H1 (cell line): ENCODE data around the gene STIMATE. TPM values are rescaled to one million over a fixed set of nuclear protein-coding genes. Genes with fewer than 3 reads are reported as not detected.

Experiments used
- CTCF ChIA-PET: fragments of 300-600 bp; sonication (Branson Sonifier 250); formaldehyde crosslinking; loops from one replicate; lab custom pipeline; 2021; ENCODE audit not compliant: partially characterized antibody; lab: Charles Lee
- POLR2A ChIA-PET: fragments of 300-600 bp; sonication (Branson Sonifier 250); formaldehyde crosslinking; loops from one replicate; lab custom pipeline; 2021; ENCODE audit warnings: inconsistent platforms; ENCODE audit not compliant: partially characterized antibody; lab: Charles Lee
- DNase-seq, 2 experiments: peaks; one replicate each; pipeline versions ENCODE4 v3.0.0 to v3.0.0-alpha.2; 2010 to 2022; ENCODE audit warnings: low spot score in 2 of 2, low read depth in 1 of 2, mixed read lengths in 1 of 2
- FAIRE-seq: peaks from 2 replicates; lab custom pipeline; 2011; peaks lifted over from hg19 to GRCh38; lab: Jason Lieb, UNC
- H2AFZ ChIP-seq: 2 replicates; pipeline ENCODE4 v1.8.1; 2012; ENCODE audit warnings: low read length, inconsistent platforms
- H2AK5ac ChIP-seq: 2 replicates; pipeline ENCODE4 v1.6.1; 2013; ENCODE audit warnings: low read depth, low read length
- H2BK120ac ChIP-seq: replicated peaks from 2 replicates; pipeline ENCODE3; 2013; ENCODE audit warnings: low read depth, low read length, inconsistent platforms
- H2BK12ac ChIP-seq: 2 replicates; pipeline ENCODE4 v1.6.1; 2013; ENCODE audit warnings: low read depth, low read length
- H2BK15ac ChIP-seq: 2 replicates; pipeline ENCODE4 v1.6.1; 2013; ENCODE audit warnings: low read length
- H2BK20ac ChIP-seq: 2 replicates; pipeline ENCODE4 v1.6.1; 2013; ENCODE audit warnings: low read length
- H2BK5ac ChIP-seq: 2 replicates; pipeline ENCODE4 v1.6.1; 2013; ENCODE audit warnings: low read depth, low read length
- H3K14ac ChIP-seq: 2 replicates; pipeline ENCODE4 v1.6.1; 2013; ENCODE audit warnings: inconsistent platforms; ENCODE audit not compliant: insufficient read length
- H3K18ac ChIP-seq: 2 replicates; pipeline ENCODE4 v1.6.1; 2013; ENCODE audit warnings: low read length; ENCODE audit errors: extremely low read depth
- H3K23ac ChIP-seq: 2 replicates; pipeline ENCODE4 v1.6.1; 2013; ENCODE audit warnings: inconsistent platforms; ENCODE audit not compliant: insufficient read length
- H3K23me2 ChIP-seq: 2 replicates; pipeline ENCODE4 v1.6.1; 2013; ENCODE audit warnings: low read depth, low read length
- H3K27ac ChIP-seq: 2 replicates; pipeline ENCODE4 v1.6.1; 2011; ENCODE audit warnings: low read depth, low read length, inconsistent platforms
- H3K27me3 ChIP-seq, 4 experiments: replicated peaks in 1 of 4; 1 replicate in 1 of 4; 2 replicates in 3 of 4; pipeline versions ENCODE4 v1.6.1 to v1.8.1; 2011 to 2013; ENCODE audit warnings: low read length in 3 of 4, mild to moderate bottlenecking in 3 of 4, inconsistent platforms in 2 of 4, mixed read lengths in 2 of 4, moderate library complexity in 1 of 4; ENCODE audit not compliant: control insufficient read depth in 3 of 4, insufficient read depth in 3 of 4; ENCODE audit errors: extremely low read depth in 1 of 4
- H3K36me3 ChIP-seq, 4 experiments: 2 replicates each; pipeline versions ENCODE4 v1.6.1 to v1.8.1; 2011 to 2013; ENCODE audit warnings: mild to moderate bottlenecking in 4 of 4, low read length in 3 of 4, moderate library complexity in 2 of 4, control low read depth in 1 of 4, inconsistent platforms in 1 of 4; ENCODE audit not compliant: insufficient read depth in 4 of 4, control insufficient read depth in 2 of 4
- H3K4ac ChIP-seq: replicated peaks from 2 replicates; pipeline ENCODE3; 2013; ENCODE audit warnings: low read length, low read depth, mixed read lengths, inconsistent platforms; ENCODE audit not compliant: insufficient read length
- H3K4me1 ChIP-seq, 4 experiments: replicated peaks in 1 of 4; 1 replicate in 1 of 4; 2 replicates in 3 of 4; pipeline versions ENCODE4 v1.6.1 to v1.8.1; 2011 to 2013; ENCODE audit warnings: low read length in 3 of 4, inconsistent platforms in 2 of 4, mixed read lengths in 1 of 4; ENCODE audit not compliant: insufficient read depth in 4 of 4, control insufficient read depth in 3 of 4
- H3K4me2 ChIP-seq, 2 experiments: 2 replicates each; pipeline versions ENCODE4 v1.6.1 to v1.8.1; 2011 to 2013; ENCODE audit warnings: low read depth in 2 of 2, low read length in 2 of 2, control low read depth in 1 of 2, inconsistent platforms in 1 of 2, mild to moderate bottlenecking in 1 of 2; ENCODE audit not compliant: insufficient read depth in 1 of 2
- H3K4me3 ChIP-seq, 4 experiments: fragments of 200-600, 300-600 bp in 1 of 4; sonication (generic), shearing (Covaris generic), sonication (Bioruptor Twin) in 1 of 4; 2 replicates each; pipeline versions ENCODE4 v1.5.1 to v1.8.1; 2011 to 2016; ENCODE audit warnings: low read length in 4 of 4, low read depth in 3 of 4, control low read depth in 2 of 4, inconsistent platforms in 2 of 4, mild to moderate bottlenecking in 2 of 4, mixed read lengths in 1 of 4, moderate library complexity in 1 of 4; ENCODE audit not compliant: insufficient read depth in 2 of 4; ENCODE audit errors: extremely low read depth in 1 of 4
- H3K56ac ChIP-seq: replicated peaks from 2 replicates; pipeline ENCODE3; 2013; ENCODE audit warnings: low read depth, mild to moderate bottlenecking, mixed read lengths, low read length, inconsistent platforms; ENCODE audit not compliant: insufficient read length
- H3K79me1 ChIP-seq: 2 replicates; pipeline ENCODE4 v1.6.1; 2013; ENCODE audit warnings: low read depth, low read length, control low read depth
- H3K79me2 ChIP-seq, 2 experiments: 2 replicates each; pipeline versions ENCODE4 v1.6.1 to v1.8.1; 2012 to 2013; ENCODE audit warnings: low read length in 2 of 2, mild to moderate bottlenecking in 2 of 2, inconsistent platforms in 1 of 2; ENCODE audit not compliant: insufficient read depth in 2 of 2, control insufficient read depth in 1 of 2
- H3K9ac ChIP-seq, 4 experiments: replicated peaks in 1 of 4; 1 replicate in 1 of 4; 2 replicates in 3 of 4; pipeline versions ENCODE4 v1.6.1 to v1.8.1; 2011 to 2013; ENCODE audit warnings: low read depth in 3 of 4, low read length in 3 of 4, control low read depth in 2 of 4, mild to moderate bottlenecking in 2 of 4, moderate library complexity in 2 of 4, inconsistent platforms in 1 of 4; ENCODE audit errors: extremely low read depth in 1 of 4
- H3K9me3 ChIP-seq, 2 experiments: 2 replicates each; pipeline versions ENCODE4 v1.6.1 to v1.8.1; 2012 to 2013; ENCODE audit warnings: mild to moderate bottlenecking in 2 of 2, moderate library complexity in 2 of 2, control low read depth in 1 of 2, inconsistent platforms in 1 of 2, low read depth in 1 of 2, low read length in 1 of 2, mixed read lengths in 1 of 2; ENCODE audit not compliant: insufficient read depth in 2 of 2
- H4K20me1 ChIP-seq, 2 experiments: replicated peaks in 1 of 2; 2 replicates each; pipeline versions ENCODE3 to v1.8.1; 2011 to 2013; ENCODE audit warnings: inconsistent platforms in 2 of 2, low read length in 2 of 2, mild to moderate bottlenecking in 1 of 2; ENCODE audit not compliant: insufficient read depth in 2 of 2, control insufficient read depth in 1 of 2
- H4K5ac ChIP-seq: 2 replicates; pipeline ENCODE4 v1.6.1; 2013; ENCODE audit warnings: low read length, low read depth, mixed read lengths, inconsistent platforms; ENCODE audit not compliant: insufficient read length
- H4K8ac ChIP-seq: 2 replicates; pipeline ENCODE4 v1.8.0; 2013; ENCODE audit warnings: mild to moderate bottlenecking, moderate library complexity, low read length, inconsistent platforms; ENCODE audit not compliant: insufficient read depth; ENCODE audit errors: extremely low read depth
- H4K91ac ChIP-seq: replicated peaks from 2 replicates; pipeline ENCODE3; 2013; ENCODE audit warnings: low read length, mixed read lengths, inconsistent platforms; ENCODE audit not compliant: insufficient read length
- ASH2L ChIP-seq: fragments of 200-600, 300-600 bp; sonication (generic); IDR thresholded peaks from one replicate; pipeline ENCODE4 v1.7.1; 2017; ENCODE audit warnings: low read length
- CHD2 ChIP-seq: IDR thresholded peaks from 2 replicates; pipeline ENCODE4 v1.6.1; 2012; ENCODE audit warnings: low read length, improper control_type of control experiment
- E2F6 ChIP-seq: IDR thresholded peaks from 2 replicates; pipeline ENCODE4 v1.6.1; 2012; ENCODE audit warnings: inconsistent platforms
- EGR1 ChIP-seq: IDR thresholded peaks from 2 replicates; pipeline ENCODE4 v1.6.1; 2011; ENCODE audit warnings: low read depth, low read length, borderline replicate concordance
- EZH2 ChIP-seq: fragments of 200-600 bp; sonication (generic); IDR thresholded peaks from 2 replicates; pipeline ENCODE4 v1.7.1; 2012; ENCODE audit warnings: low read depth, mild to moderate bottlenecking, moderate library complexity, low read length, inconsistent platforms; ENCODE audit not compliant: severe bottlenecking
- GTF2F1 ChIP-seq: IDR thresholded peaks from 2 replicates; pipeline ENCODE4 v1.6.1; 2012; ENCODE audit warnings: low read depth, low read length, improper control_type of control experiment, borderline replicate concordance
- JUN ChIP-seq: IDR thresholded peaks from 2 replicates; pipeline ENCODE4 v1.6.1; 2011; ENCODE audit warnings: low read depth, mild to moderate bottlenecking, improper control_type of control experiment, low read length
- JUND ChIP-seq: IDR thresholded peaks from 2 replicates; pipeline ENCODE4 v1.6.1; 2011; ENCODE audit warnings: mild to moderate bottlenecking, improper control_type of control experiment, low read length
- RFX5 ChIP-seq: IDR thresholded peaks from 2 replicates; pipeline ENCODE4 v1.6.1; 2011; ENCODE audit warnings: low read depth, low read length, improper control_type of control experiment, borderline replicate concordance
- RXRA ChIP-seq: IDR thresholded peaks from 2 replicates; pipeline ENCODE4 v1.6.1; 2011; ENCODE audit warnings: low read depth, mild to moderate bottlenecking, low read length, moderate library complexity; ENCODE audit not compliant: insufficient read depth
- polyA plus RNA-seq, 7 experiments: library from polyadenylated mRNA; depleted of rRNA in 3 of 7; stranded (reverse) in 5 of 7; unstranded in 2 of 7; fragments of >200 nt in 5 of 7; fragments of 200-250 nt in 2 of 7; gene quantifications; 1 replicate in 5 of 7; 2 replicates in 1 of 7; 4 replicates in 1 of 7; pipeline versions ENCODE4 v1.2.1 to v1.2.3, GENCODE V29; 2011 to 2013; ENCODE audit warnings: missing spikeins in 2 of 7, mixed read lengths in 2 of 7
- total RNA-seq: library from RNA; stranded (reverse); fragmentation: NEBNext Ultra II Directional; extraction: Animal tissue kit (Norgen Biotek cat#: 25700); gene quantifications from 2 replicates; pipeline ENCODE4 v1.2.1, GENCODE V29; 2021

The STIMATE gene
- total and polyA plus RNA-seq, 2 of the 8 experiments (the other 6 are each of a cell fraction or from before 2014, with no cell fraction given), result 17.5 to 22.1 TPM

DNA sequence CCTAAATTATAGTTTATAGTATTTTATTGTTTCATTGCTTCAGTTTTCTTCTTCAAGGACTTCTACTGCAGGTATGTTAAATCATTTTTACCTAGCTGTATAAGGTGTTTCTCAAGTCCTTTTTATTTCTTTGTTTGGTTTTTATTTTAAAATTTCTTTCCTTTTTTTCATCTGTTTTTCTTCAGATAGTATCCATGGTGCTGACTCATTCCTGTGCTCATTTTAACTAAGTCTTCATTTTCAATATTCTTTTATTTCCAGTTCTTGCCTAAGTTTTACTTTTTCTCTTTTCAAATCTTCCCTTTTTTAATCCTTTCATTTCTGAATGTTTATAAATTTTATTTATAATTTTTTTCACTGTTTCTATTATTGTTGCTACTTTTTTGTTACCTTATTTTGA lies 42.3 kb upstream of the STIMATE start:
- H3K4me2 ChIP-seq, result no peak overlapping the region
- H2BK20ac ChIP-seq, result no peak overlapping the region
- TF ChIP-seq GTF2F1, result no peak
- no peak for TF ChIP-seq JUND
- TF ChIP-seq CHD2, result no peak
- TF ChIP-seq RXRA, result no peak
- no peak for TF ChIP-seq ASH2L
- no peak for TF ChIP-seq EZH2
- no peak for TF ChIP-seq E2F6
- TF ChIP-seq EGR1, result no peak
- no peak for TF ChIP-seq RFX5
- no peak for TF ChIP-seq JUN
- TF ChIP-seq, all 59 proteins: peak for 0
- Histone ChIP-seq H3K27me3 (no peaks in the 10 kb centered on the region), H3K23ac (no peak overlapping the region), H2BK12ac (no peak overlapping the region), H3K79me1 (no peaks in the 10 kb centered on the region), H3K4me3 (no peak overlapping the region), H2AK5ac (no peak overlapping the region), H4K20me1 (no peaks in the 10 kb centered on the region), H4K8ac (no peak overlapping the region), H3K9me3 (no peaks in the 10 kb centered on the region), H2BK120ac (no peak overlapping the region), H3K4me1 (no peaks in the 10 kb centered on the region), H3K23me2 (no peaks in the 10 kb centered on the region), H3K36me3 (no peaks in the 10 kb centered on the region), H4K5ac (no peak overlapping the region), H3K18ac (no peak overlapping the region), H2BK5ac (no peak overlapping the region), H4K91ac (no peak overlapping the region), H3K27ac (no peak overlapping the region), H3K14ac (no peak overlapping the region), H3K79me2 (no peaks in the 10 kb centered on the region), H2BK15ac (no peak overlapping the region), H2AFZ (no peak overlapping the region), H3K56ac (no peak overlapping the region), H3K4ac (no peak overlapping the region), H3K9ac (no peak overlapping the region)
- POLR2A ChIA-PET, result no interaction called here
- FAIRE-seq (no peak), DNase-seq (no peak)
- CTCF ChIA-PET, result interaction anchor here (0.7 to 2.1 kb wide), 3 partner anchors 12 to 141 kb away, joined by 3 to 6 read pairs (median 3); no protein-coding TSS in a partner anchor
